HEK293 (cell line): Measurements from ENCODE around the gene SPECC1L.

Experiments used
- CTCF ChIA-PET: fragments of 350-600 bp; formaldehyde crosslinking; extraction: SDS; loops from one replicate; lab custom pipeline; 2021; ENCODE audit warnings: antibody characterized with exemption; lab: Yijun Ruan, JAX
- POLR2A ChIA-PET: fragments of 300-600 bp; formaldehyde crosslinking; extraction: SDS; loops from one replicate; lab custom pipeline; 2020; ENCODE audit warnings: antibody characterized with exemption, inconsistent platforms; lab: Yijun Ruan, JAX
- H3K27ac ChIP-seq: fragments of 200-500 bp; sonication (Bioruptor generic); 2 replicates; pipeline ENCODE4 v1.5.1; 2014; ENCODE audit warnings: low read depth, low read length, control low read depth, inconsistent platforms; ENCODE audit errors: extremely low read depth
- H3K36me3 ChIP-seq, 2 experiments: fragments of 200-500 bp in 1 of 2; sonication (Bioruptor generic) in 1 of 2; 1 replicate in 1 of 2; 2 replicates in 1 of 2; pipeline ENCODE4 v1.5.1; 2014 to 2017; ENCODE audit warnings: inconsistent platforms in 2 of 2, low read length in 2 of 2; ENCODE audit not compliant: control insufficient read depth in 2 of 2, insufficient read depth in 1 of 2
- H3K4me1 ChIP-seq: fragments of 200-500 bp; sonication (Bioruptor generic); 2 replicates; pipeline ENCODE4 v1.5.1; 2014; ENCODE audit warnings: mild to moderate bottlenecking, low read length, inconsistent platforms; ENCODE audit not compliant: control insufficient read depth, insufficient read depth
- H3K4me3 ChIP-seq: 2 replicates; pipeline ENCODE4 v1.5.1; 2011; ENCODE audit warnings: low read depth, mild to moderate bottlenecking, control low read depth, low read length, moderate library complexity
- H3K9me3 ChIP-seq: fragments of 200-500 bp; sonication (Bioruptor generic); 2 replicates; pipeline ENCODE4 v1.5.1; 2014; ENCODE audit warnings: low read depth, low read length, inconsistent platforms; ENCODE audit not compliant: control insufficient read depth, insufficient read depth
- FEZF1 ChIP-seq: fragments of 450-650 bp; formaldehyde crosslinking; IDR thresholded peaks from 2 replicates; pipeline ENCODE4 v1.5.1; 2016; ENCODE audit warnings: missing biosample characterization, missing genetic modification characterization
- OSR2 ChIP-seq: fragments of 450-650 bp; formaldehyde crosslinking; IDR thresholded peaks from 2 replicates; pipeline ENCODE4 v1.5.1; 2016; ENCODE audit warnings: missing biosample characterization, missing genetic modification characterization
- RBAK ChIP-seq: fragments of 450-650 bp; formaldehyde crosslinking; IDR thresholded peaks from 2 replicates; pipeline ENCODE4 v1.5.1; 2016; ENCODE audit warnings: missing biosample characterization, missing genetic modification characterization
- SP3 ChIP-seq: fragments of 450-650 bp; formaldehyde crosslinking; IDR thresholded peaks from 2 replicates; pipeline ENCODE4 v1.5.1; 2016; ENCODE audit warnings: missing biosample characterization, missing genetic modification characterization
- SP7 ChIP-seq: fragments of 450-650 bp; formaldehyde crosslinking; IDR thresholded peaks from 2 replicates; pipeline ENCODE4 v1.5.1; 2016; ENCODE audit warnings: missing biosample characterization, missing genetic modification characterization
- WT1 ChIP-seq: fragments of 450-650 bp; formaldehyde crosslinking; IDR thresholded peaks from 2 replicates; pipeline ENCODE4 v1.5.1; 2016; ENCODE audit warnings: missing biosample characterization, missing genetic modification characterization
- ZBTB48 ChIP-seq: fragments of 450-650 bp; formaldehyde crosslinking; IDR thresholded peaks from 2 replicates; pipeline ENCODE4 v1.5.1; 2016; ENCODE audit warnings: missing biosample characterization, missing genetic modification characterization
- ZEB2 ChIP-seq: fragments of 450-650 bp; formaldehyde crosslinking; IDR thresholded peaks from 2 replicates; pipeline ENCODE4 v1.5.1; 2016; ENCODE audit warnings: missing biosample characterization, missing genetic modification characterization
- ZNF624 ChIP-seq: fragments of 450-650 bp; formaldehyde crosslinking; IDR thresholded peaks from 2 replicates; pipeline ENCODE4 v1.5.1; 2017; ENCODE audit warnings: missing biosample characterization, missing genetic modification characterization
- ZNF654 ChIP-seq: fragments of 450-650 bp; formaldehyde crosslinking; IDR thresholded peaks from 2 replicates; pipeline ENCODE4 v1.5.1; 2016; ENCODE audit warnings: low read depth, missing biosample characterization, missing genetic modification characterization
- ZNF670 ChIP-seq: fragments of 450-650 bp; formaldehyde crosslinking; IDR thresholded peaks from 2 replicates; pipeline ENCODE4 v1.5.1; 2016; ENCODE audit warnings: missing biosample characterization, missing genetic modification characterization, low read depth
- ZNF707 ChIP-seq: fragments of 450-650 bp; formaldehyde crosslinking; IDR thresholded peaks from 2 replicates; pipeline ENCODE4 v1.5.1; 2016; ENCODE audit warnings: missing biosample characterization, missing genetic modification characterization
- ZNF776 ChIP-seq: fragments of 450-650 bp; formaldehyde crosslinking; IDR thresholded peaks from 2 replicates; pipeline ENCODE4 v1.5.0; 2017; ENCODE audit warnings: missing biosample characterization, missing genetic modification characterization, borderline replicate concordance
- ZNF777 ChIP-seq: fragments of 450-650 bp; formaldehyde crosslinking; IDR thresholded peaks from 2 replicates; pipeline ENCODE4 v1.5.1; 2017; ENCODE audit warnings: missing biosample characterization, missing genetic modification characterization, borderline replicate concordance
- ZNF843 ChIP-seq: fragments of 450-650 bp; formaldehyde crosslinking; IDR thresholded peaks from 2 replicates; pipeline ENCODE4 v1.5.1; 2016; ENCODE audit warnings: missing biosample characterization, missing genetic modification characterization
- TF ChIP-seq, protein P1 (sequence below): fragments of 450-650 bp; formaldehyde crosslinking; IDR thresholded peaks from 2 replicates; pipeline ENCODE4 v1.5.1; 2017; ENCODE audit warnings: missing biosample characterization, missing genetic modification characterization
- TF ChIP-seq, protein P2 (sequence below): fragments of 450-650 bp; formaldehyde crosslinking; conservative IDR thresholded peaks from 2 replicates; pipeline ENCODE4 v1.5.1; 2016; ENCODE audit warnings: low read depth, missing biosample characterization, missing genetic modification characterization
- TF ChIP-seq, protein P3 (sequence below): fragments of 450-650 bp; formaldehyde crosslinking; IDR thresholded peaks from 2 replicates; pipeline ENCODE4 v1.5.1; 2016; ENCODE audit warnings: missing biosample characterization, missing genetic modification characterization
- TF ChIP-seq, protein P4 (sequence below): fragments of 450-650 bp; formaldehyde crosslinking; IDR thresholded peaks from 2 replicates; pipeline ENCODE4 v1.5.1; 2016; ENCODE audit warnings: missing biosample characterization, missing genetic modification characterization, low read depth

The SPECC1L gene

DNA sequence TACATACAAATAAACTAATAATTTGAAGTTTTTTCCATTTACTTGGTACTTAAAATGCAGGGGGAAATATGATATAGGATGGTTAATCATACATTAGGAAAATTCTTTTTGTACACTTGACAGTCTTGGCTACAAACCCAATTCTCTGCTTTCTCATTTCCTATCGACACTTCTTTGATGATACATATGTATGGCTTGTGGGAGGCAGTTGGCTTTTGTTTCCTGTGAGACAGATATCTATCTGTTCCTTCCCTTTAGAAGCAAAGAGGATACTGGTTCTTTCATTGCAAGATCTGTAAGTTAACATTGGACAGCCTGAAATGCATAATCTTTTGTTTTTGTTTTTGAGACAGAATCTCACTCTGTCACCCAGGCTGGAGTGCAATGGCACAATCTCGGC is 108.9 kb downstream of the SPECC1L start:
- CTCF ChIA-PET = interaction anchor here (0.6 kb wide), 1 partner anchor 142 kb away, joined by 3 read pairs; no protein-coding TSS in a partner anchor

DNA sequence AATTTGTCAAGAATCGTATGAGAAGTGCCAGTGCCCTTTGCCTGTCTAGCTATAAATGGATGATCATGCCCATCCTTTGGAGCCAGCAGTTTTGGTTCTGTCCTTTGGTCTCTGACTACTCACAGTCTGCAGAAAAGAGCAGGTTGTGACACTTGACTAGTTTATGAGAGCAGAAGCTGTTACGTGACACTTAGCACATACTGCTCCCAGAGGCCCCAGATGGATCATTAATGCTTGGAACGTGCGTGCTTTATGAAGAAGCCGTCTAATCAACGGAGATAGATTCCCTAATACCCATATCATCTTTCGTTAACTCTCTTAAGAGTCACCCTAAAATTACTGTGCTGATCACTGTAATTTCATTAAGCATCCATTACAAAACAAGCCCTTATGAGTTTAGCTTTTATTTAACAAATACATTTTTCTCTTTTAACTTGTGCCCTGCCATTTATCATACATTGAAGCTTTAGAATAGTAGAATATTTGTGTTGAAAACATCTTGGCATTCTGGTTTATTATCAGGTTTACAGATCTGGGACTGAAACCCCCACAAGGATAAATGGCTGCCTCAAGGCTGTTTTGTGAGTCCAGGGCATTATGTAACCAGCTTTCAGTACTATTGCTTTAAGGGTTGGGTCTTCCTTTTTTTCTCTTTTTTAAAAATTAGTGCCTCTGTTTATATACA is 109.7 kb downstream of the SPECC1L start:
- CTCF ChIA-PET = interaction anchor here (0.6 to 1.2 kb wide), 3 partner anchors 43 to 143 kb away, joined by 3 read pairs; no protein-coding TSS in a partner anchor
- no peak overlapping the region for H3K4me3 ChIP-seq
- peaks cover 5% of the 10 kb centered on the region; the same call in 1 of the 2 replicates for H3K4me1 ChIP-seq
- no peak for TF ChIP-seq RBAK (tag by site-specific recombination)
- TF ChIP-seq OSR2 (tag by site-specific recombination) = peak; percentile 94
- TF ChIP-seq SP7 = peak; percentile 99
- TF ChIP-seq FEZF1 (tag by site-specific recombination) = peak; percentile 82
- no peak for TF ChIP-seq WT1 (tag by site-specific recombination)
- peak; percentile 38; the same call in 1 of the 2 replicates for TF ChIP-seq ZNF843
- TF ChIP-seq ZNF776 = no peak
- TF ChIP-seq, protein P1, sequence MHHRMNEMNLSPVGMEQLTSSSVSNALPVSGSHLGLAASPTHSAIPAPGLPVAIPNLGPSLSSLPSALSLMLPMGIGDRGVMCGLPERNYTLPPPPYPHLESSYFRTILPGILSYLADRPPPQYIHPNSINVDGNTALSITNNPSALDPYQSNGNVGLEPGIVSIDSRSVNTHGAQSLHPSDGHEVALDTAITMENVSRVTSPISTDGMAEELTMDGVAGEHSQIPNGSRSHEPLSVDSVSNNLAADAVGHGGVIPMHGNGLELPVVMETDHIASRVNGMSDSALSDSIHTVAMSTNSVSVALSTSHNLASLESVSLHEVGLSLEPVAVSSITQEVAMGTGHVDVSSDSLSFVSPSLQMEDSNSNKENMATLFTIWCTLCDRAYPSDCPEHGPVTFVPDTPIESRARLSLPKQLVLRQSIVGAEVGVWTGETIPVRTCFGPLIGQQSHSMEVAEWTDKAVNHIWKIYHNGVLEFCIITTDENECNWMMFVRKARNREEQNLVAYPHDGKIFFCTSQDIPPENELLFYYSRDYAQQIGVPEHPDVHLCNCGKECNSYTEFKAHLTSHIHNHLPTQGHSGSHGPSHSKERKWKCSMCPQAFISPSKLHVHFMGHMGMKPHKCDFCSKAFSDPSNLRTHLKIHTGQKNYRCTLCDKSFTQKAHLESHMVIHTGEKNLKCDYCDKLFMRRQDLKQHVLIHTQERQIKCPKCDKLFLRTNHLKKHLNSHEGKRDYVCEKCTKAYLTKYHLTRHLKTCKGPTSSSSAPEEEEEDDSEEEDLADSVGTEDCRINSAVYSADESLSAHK (tag by site-specific recombination) = peak; percentile 16; the same call in 1 of the 2 replicates
- 0 out of 2 replicates have a peak, but pooled peaks have one; percentile 22 for TF ChIP-seq ZEB2
- no peak for TF ChIP-seq ZNF624 (tag by site-specific recombination)
- peak overlapping the region; percentile 0; the same call in 1 of the 2 replicates for H3K27ac ChIP-seq
- no peaks in the 10 kb centered on the region for H3K9me3 ChIP-seq
- POLR2A ChIA-PET = interaction anchor here (1.5 kb wide), 1 partner anchor 11 kb away, joined by 5 read pairs; no protein-coding TSS in a partner anchor
- H3K36me3 ChIP-seq = peaks cover 29 to 52% of the 10 kb centered on the region in 2 experiments

More for the DNA sequence above, 108.9 kb downstream of the SPECC1L start:
- POLR2A ChIA-PET = no interaction called here
- H3K36me3 ChIP-seq = peaks cover 33 to 57% of the 10 kb centered on the region in 2 experiments
- H3K9me3 ChIP-seq = no peaks in the 10 kb centered on the region
- H3K4me1 ChIP-seq = peaks cover 5% of the 10 kb centered on the region; the same call in 1 of the 2 replicates
- TF ChIP-seq, protein P2, sequence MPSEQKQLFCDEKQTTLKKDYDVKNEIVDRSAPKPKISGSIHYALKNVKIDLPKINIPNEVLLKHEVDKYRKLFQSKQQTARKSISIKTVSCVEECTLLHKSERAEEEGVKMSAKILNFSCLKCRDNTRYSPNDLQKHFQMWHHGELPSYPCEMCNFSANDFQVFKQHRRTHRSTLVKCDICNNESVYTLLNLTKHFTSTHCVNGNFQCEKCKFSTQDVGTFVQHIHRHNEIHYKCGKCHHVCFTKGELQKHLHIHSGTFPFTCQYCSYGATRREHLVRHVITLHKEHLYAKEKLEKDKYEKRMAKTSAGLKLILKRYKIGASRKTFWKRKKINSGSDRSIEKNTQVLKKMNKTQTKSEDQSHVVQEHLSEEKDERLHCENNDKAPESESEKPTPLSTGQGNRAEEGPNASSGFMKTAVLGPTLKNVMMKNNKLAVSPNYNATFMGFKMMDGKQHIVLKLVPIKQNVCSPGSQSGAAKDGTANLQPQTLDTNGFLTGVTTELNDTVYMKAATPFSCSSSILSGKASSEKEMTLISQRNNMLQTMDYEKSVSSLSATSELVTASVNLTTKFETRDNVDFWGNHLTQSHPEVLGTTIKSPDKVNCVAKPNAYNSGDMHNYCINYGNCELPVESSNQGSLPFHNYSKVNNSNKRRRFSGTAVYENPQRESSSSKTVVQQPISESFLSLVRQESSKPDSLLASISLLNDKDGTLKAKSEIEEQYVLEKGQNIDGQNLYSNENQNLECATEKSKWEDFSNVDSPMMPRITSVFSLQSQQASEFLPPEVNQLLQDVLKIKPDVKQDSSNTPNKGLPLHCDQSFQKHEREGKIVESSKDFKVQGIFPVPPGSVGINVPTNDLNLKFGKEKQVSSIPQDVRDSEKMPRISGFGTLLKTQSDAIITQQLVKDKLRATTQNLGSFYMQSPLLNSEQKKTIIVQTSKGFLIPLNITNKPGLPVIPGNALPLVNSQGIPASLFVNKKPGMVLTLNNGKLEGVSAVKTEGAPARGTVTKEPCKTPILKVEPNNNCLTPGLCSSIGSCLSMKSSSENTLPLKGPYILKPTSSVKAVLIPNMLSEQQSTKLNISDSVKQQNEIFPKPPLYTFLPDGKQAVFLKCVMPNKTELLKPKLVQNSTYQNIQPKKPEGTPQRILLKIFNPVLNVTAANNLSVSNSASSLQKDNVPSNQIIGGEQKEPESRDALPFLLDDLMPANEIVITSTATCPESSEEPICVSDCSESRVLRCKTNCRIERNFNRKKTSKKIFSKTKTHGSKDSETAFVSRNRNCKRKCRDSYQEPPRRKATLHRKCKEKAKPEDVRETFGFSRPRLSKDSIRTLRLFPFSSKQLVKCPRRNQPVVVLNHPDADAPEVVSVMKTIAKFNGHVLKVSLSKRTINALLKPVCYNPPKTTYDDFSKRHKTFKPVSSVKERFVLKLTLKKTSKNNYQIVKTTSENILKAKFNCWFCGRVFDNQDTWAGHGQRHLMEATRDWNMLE (tag by site-specific recombination) = no peak
- TF ChIP-seq, protein P3, sequence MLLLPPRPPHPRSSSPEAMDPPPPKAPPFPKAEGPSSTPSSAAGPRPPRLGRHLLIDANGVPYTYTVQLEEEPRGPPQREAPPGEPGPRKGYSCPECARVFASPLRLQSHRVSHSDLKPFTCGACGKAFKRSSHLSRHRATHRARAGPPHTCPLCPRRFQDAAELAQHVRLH (tag by site-specific recombination) = no peak
- TF ChIP-seq, protein P4, sequence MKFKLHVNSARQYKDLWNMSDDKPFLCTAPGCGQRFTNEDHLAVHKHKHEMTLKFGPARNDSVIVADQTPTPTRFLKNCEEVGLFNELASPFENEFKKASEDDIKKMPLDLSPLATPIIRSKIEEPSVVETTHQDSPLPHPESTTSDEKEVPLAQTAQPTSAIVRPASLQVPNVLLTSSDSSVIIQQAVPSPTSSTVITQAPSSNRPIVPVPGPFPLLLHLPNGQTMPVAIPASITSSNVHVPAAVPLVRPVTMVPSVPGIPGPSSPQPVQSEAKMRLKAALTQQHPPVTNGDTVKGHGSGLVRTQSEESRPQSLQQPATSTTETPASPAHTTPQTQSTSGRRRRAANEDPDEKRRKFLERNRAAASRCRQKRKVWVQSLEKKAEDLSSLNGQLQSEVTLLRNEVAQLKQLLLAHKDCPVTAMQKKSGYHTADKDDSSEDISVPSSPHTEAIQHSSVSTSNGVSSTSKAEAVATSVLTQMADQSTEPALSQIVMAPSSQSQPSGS (tag by site-specific recombination) = no peak
- TF ChIP-seq SP3 (tag by site-specific recombination) (no peak), ZNF777 (no peak), ZBTB48 (tag by site-specific recombination) (no peak), ZNF654 (tag by site-specific recombination) (no peak), ZNF707 (no peak), ZNF670 (tag by site-specific recombination) (no peak)
- TF ChIP-seq, all 188 proteins: peak for 0
- Histone ChIP-seq H3K27ac (no peak overlapping the region), H3K4me3 (no peak overlapping the region)
